Sigmoid colon (tissue), 4 donors: ENCODE data around the gene PRKAG2.

Experiments
- EP300 ChIP-seq, 4 donors: sonication (generic); formaldehyde crosslinking; IDR thresholded peaks; one replicate each; pipeline ENCODE4 v1.6.1; 2017; ENCODE audit warnings: antibody characterized with exemption in 4 of 4
- POLR2AphosphoS5 ChIP-seq, 4 donors: sonication (generic); formaldehyde crosslinking; IDR thresholded peaks; one replicate each; pipeline ENCODE4 v1.6.1; 2017; ENCODE audit warnings: antibody characterized with exemption in 4 of 4

GRCh38 chr7:151839451-151839921 lies 37.4 kb downstream of the PRKAG2 start:
- TF ChIP-seq POLR2AphosphoS5 (IDR thresholded peaks at IDR 0.05) (no peak), EP300 (IDR thresholded peaks at IDR 0.05) (no peak)
